Left renal pelvis (tissue), 4 donors: ENCODE data around the gene PABPN1. TPM values are rescaled to one million over a fixed set of nuclear protein-coding genes. Genes with fewer than 3 reads are reported as not detected.

Experiments
- DNase-seq, 4 donors: peaks; one replicate each; pipeline ENCODE4 v3.0.0-alpha.2; 2013; ENCODE audit warnings: low read depth in 4 of 4, low spot score in 3 of 4
- polyA plus RNA-seq, 4 donors: library from polyadenylated mRNA; unstranded; fragments of 120-200 nt; gene quantifications; one replicate each; pipeline ENCODE4 v1.2.1, GENCODE V29; 2013; ENCODE audit not compliant: insufficient read length in 4 of 4

Gene PABPN1
- polyA plus RNA-seq, 4 donors = 157 to 374 (median 252) TPM

GRCh38 chr14:23355871-23356435 is 34.7 kb downstream of the PABPN1 start:
- DNase-seq = no peak

GRCh38 chr14:23356662-23357061 is 35.4 kb downstream of the PABPN1 start:
- DNase-seq = no peak

GRCh38 chr14:23357261-23357660 is 36.0 kb downstream of the PABPN1 start:
- DNase-seq = no peak

- DNase-seq = no peak
Observed at GRCh38 chr14:23358042-23358441, 36.8 kb downstream of the PABPN1 start.

GRCh38 chr14:23358553-23359166 is 37.4 kb downstream of the PABPN1 start:
- no peak for DNase-seq

GRCh38 chr14:23359167-23359626 is 37.9 kb downstream of the PABPN1 start:
- DNase-seq = no peak

GRCh38 chr14:23359722-23360447 is 38.6 kb downstream of the PABPN1 start:
- no peak for DNase-seq

- no peak for DNase-seq
Observed at GRCh38 chr14:23360496-23360895, 39.2 kb downstream of the PABPN1 start.

- DNase-seq = no peak
Observed at GRCh38 chr14:23361320-23361719, 40.1 kb downstream of the PABPN1 start.

- DNase-seq = no peak
Observed at GRCh38 chr14:23361763-23362162, 40.5 kb downstream of the PABPN1 start.

GRCh38 chr14:23362200-23362599 is 40.9 kb downstream of the PABPN1 start:
- DNase-seq = no peak

- DNase-seq = peak in 1 of 4 donors; percentile 24
Observed at GRCh38 chr14:23364164-23365035, 43.1 kb downstream of the PABPN1 start.

- DNase-seq = peak in 1 of 4 donors; percentile 16
Observed at GRCh38 chr14:23365036-23365731, 43.9 kb downstream of the PABPN1 start, which contains the start of gene EFS. TSS of gene EFS (minus strand) at chr14:23365172. CDS start at chr14:23365025, 147 bp downstream.

- peak; percentile 85 to 94 (median 90) for DNase-seq
Observed at GRCh38 chr14:23365732-23366425, 44.6 kb downstream of the PABPN1 start.

- DNase-seq = peak in 1 of 4 donors; percentile 74
Observed at GRCh38 chr14:23366426-23366921, 45.2 kb downstream of the PABPN1 start.

- no peak for DNase-seq
Observed at GRCh38 chr14:23370221-23370620, 49.0 kb downstream of the PABPN1 start.

GRCh38 chr14:23371865-23372264 is 50.6 kb downstream of the PABPN1 start:
- DNase-seq = no peak

- DNase-seq = no peak
Observed at GRCh38 chr14:23372509-23372908, 51.3 kb downstream of the PABPN1 start, which contains the start of gene IL25. TSS of gene IL25 (plus strand) at chr14:23372809.

GRCh38 chr14:23373041-23373440 is 51.8 kb downstream of the PABPN1 start:
- DNase-seq = no peak
